GM18867 (cell line): ENCODE results near the gene TAS2R3.
"Not testable (repeated sequence)": the region's sequence is repeated elsewhere in the genome, so short reads cannot be mapped to it uniquely, and the experiment has no call there.

ENCODE experiments used
- ATAC-seq: cut with Tn5 transposase; IDR thresholded peaks from one replicate; pipeline ENCODE4 v1.9.1; 2021; ENCODE audit warnings: mild to moderate bottlenecking, moderate library complexity; ENCODE audit not compliant: unreplicated experiment

The TAS2R3 gene

GRCh38 chr7:141763797-141764196, at the start of gene TAS2R3:
TAS2R3 (plus strand) TSS chr7:141764097; CDS start chr7:141764159, 62 bp downstream.
- ATAC-seq, result no peak

GRCh38 chr7:141714571-141714970, 49.3 kb upstream of the TAS2R3 start:
- no peak for ATAC-seq

- ATAC-seq, result no peak
Observed at GRCh38 chr7:141715018-141715417, 48.9 kb upstream of the TAS2R3 start.

GRCh38 chr7:141715794-141716689, 47.9 kb upstream of the TAS2R3 start:
- no peak for ATAC-seq

- ATAC-seq, result no peak
Observed at GRCh38 chr7:141717450-141717849, 46.4 kb upstream of the TAS2R3 start.

- ATAC-seq, result no peak
Observed at GRCh38 chr7:141722529-141722928, 41.4 kb upstream of the TAS2R3 start.

GRCh38 chr7:141729020-141729419, 34.9 kb upstream of the TAS2R3 start:
- ATAC-seq, result peak; percentile 58

- no peak for ATAC-seq
Observed at GRCh38 chr7:141731476-141732149, 32.3 kb upstream of the TAS2R3 start.

- no peak for ATAC-seq
Observed at GRCh38 chr7:141737118-141737835, 26.6 kb upstream of the TAS2R3 start.

- peak; percentile 91 for ATAC-seq
Observed at GRCh38 chr7:141737836-141738591, 25.9 kb upstream of the TAS2R3 start, which contains the start of gene SSBP1. SSBP1 (plus strand) TSS chr7:141738358; CDS start chr7:141739167, 809 bp downstream.

- ATAC-seq, result no peak
Observed at GRCh38 chr7:141738592-141739013, 25.3 kb upstream of the TAS2R3 start.

- no peak for ATAC-seq
Observed at GRCh38 chr7:141739250-141739649, 24.6 kb upstream of the TAS2R3 start.

GRCh38 chr7:141742229-141742628, 21.7 kb upstream of the TAS2R3 start:
- ATAC-seq, result no peak

GRCh38 chr7:141744131-141744530, 19.8 kb upstream of the TAS2R3 start:
- no peak for ATAC-seq

- no peak for ATAC-seq
Observed at GRCh38 chr7:141748396-141748795, 15.5 kb upstream of the TAS2R3 start.

- not testable (repeated sequence) for ATAC-seq
Observed at GRCh38 chr7:141751904-141752303, 12.0 kb upstream of the TAS2R3 start.

GRCh38 chr7:141752634-141753033, 11.3 kb upstream of the TAS2R3 start:
- ATAC-seq, result no peak

GRCh38 chr7:141754939-141755338, 9.0 kb upstream of the TAS2R3 start:
- no peak for ATAC-seq

GRCh38 chr7:141770083-141770583, 6.2 kb downstream of the TAS2R3 start:
- ATAC-seq, result not testable (repeated sequence)

GRCh38 chr7:141776374-141776773, 12.5 kb downstream of the TAS2R3 start, which contains the start of gene TAS2R4:
TAS2R4 (plus strand) TSS chr7:141776674; CDS start chr7:141778489, 1,815 bp downstream.
- ATAC-seq, result no peak
